ENCODE data around the gene AP1S1. TPM values are rescaled to one million over a fixed set of nuclear protein-coding genes. Genes with fewer than 3 reads are reported as not detected.
"Not testable (repeated sequence)": the region's sequence is repeated elsewhere in the genome, so short reads cannot be mapped to it uniquely, and the experiment has no call there.

The AP1S1 gene
- total RNA-seq, 1 experiment from 2014 or later = 227 TPM

- H3K36me3 ChIP-seq (ENCODE audit: low read depth) = no peaks in the 10 kb centered on the region
- no peak overlapping the region for H3K4me3 ChIP-seq
- POLR2A ChIA-PET (ENCODE audit: unreplicated experiment) = no interaction called here
- BruUV-seq (replicated peaks) = no TSS peak
- CTCF ChIA-PET = interaction anchor here (0.6 kb wide), 1 partner anchor 90 kb away, joined by 3 read pairs; no protein-coding TSS in a partner anchor
- no peak overlapping the region for H2AFZ ChIP-seq
- no peak overlapping the region for H3K4me2 ChIP-seq
- H3K9me3 ChIP-seq (ENCODE audit: insufficient read depth, low read depth) = no peaks in the 10 kb centered on the region
- TF ChIP-seq, protein P1, sequence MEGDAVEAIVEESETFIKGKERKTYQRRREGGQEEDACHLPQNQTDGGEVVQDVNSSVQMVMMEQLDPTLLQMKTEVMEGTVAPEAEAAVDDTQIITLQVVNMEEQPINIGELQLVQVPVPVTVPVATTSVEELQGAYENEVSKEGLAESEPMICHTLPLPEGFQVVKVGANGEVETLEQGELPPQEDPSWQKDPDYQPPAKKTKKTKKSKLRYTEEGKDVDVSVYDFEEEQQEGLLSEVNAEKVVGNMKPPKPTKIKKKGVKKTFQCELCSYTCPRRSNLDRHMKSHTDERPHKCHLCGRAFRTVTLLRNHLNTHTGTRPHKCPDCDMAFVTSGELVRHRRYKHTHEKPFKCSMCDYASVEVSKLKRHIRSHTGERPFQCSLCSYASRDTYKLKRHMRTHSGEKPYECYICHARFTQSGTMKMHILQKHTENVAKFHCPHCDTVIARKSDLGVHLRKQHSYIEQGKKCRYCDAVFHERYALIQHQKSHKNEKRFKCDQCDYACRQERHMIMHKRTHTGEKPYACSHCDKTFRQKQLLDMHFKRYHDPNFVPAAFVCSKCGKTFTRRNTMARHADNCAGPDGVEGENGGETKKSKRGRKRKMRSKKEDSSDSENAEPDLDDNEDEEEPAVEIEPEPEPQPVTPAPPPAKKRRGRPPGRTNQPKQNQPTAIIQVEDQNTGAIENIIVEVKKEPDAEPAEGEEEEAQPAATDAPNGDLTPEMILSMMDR (conservative IDR thresholded peaks at IDR 0.05) = no peak
- no peaks in the 10 kb centered on the region for H3K4me1 ChIP-seq (replicated peaks; ENCODE audit: insufficient read depth)
- H3K9me2 ChIP-seq (ENCODE audit: insufficient read depth) = no peaks in the 10 kb centered on the region
- no peak overlapping the region for H3K27ac ChIP-seq
- no peaks in the 10 kb centered on the region for H3K27me3 ChIP-seq (ENCODE audit: insufficient read depth, low read depth)
- no peaks in the 10 kb centered on the region for H4K20me1 ChIP-seq (ENCODE audit: insufficient read depth)
- DNase-seq = no peak
- no peaks in the 10 kb centered on the region for H3F3A ChIP-seq (ENCODE audit: insufficient read depth, low read depth)
- H3K79me2 ChIP-seq (ENCODE audit: low read depth) = no peaks in the 10 kb centered on the region
- intact Hi-C loops (cut with micrococcal nuclease; ENCODE audit: unreplicated experiment) = no loop called here
Observed at GRCh38 chr7:101201695-101202602, 47.7 kb downstream of the AP1S1 start.

GRCh38 chr7:101202603-101202918 is 48.3 kb downstream of the AP1S1 start:
- no peaks in the 10 kb centered on the region for H3K9me3 ChIP-seq (ENCODE audit: insufficient read depth, low read depth)
- H3K4me2 ChIP-seq = no peak overlapping the region
- no peaks in the 10 kb centered on the region for H3K79me2 ChIP-seq (ENCODE audit: low read depth)
- intact Hi-C loops (cut with micrococcal nuclease; ENCODE audit: unreplicated experiment) = no loop called here
- BruUV-seq (replicated peaks) = no TSS peak
- H3K4me3 ChIP-seq = no peak overlapping the region
- no peaks in the 10 kb centered on the region for H3K9me2 ChIP-seq (ENCODE audit: insufficient read depth)
- DNase-seq = no peak
- no peak overlapping the region for H2AFZ ChIP-seq
- H3K27me3 ChIP-seq (ENCODE audit: insufficient read depth, low read depth) = no peaks in the 10 kb centered on the region
- no peak overlapping the region for H3K27ac ChIP-seq
- no peaks in the 10 kb centered on the region for H3K36me3 ChIP-seq (ENCODE audit: low read depth)
- no peaks in the 10 kb centered on the region for H3F3A ChIP-seq (ENCODE audit: insufficient read depth, low read depth)
- TF ChIP-seq, protein P1 (conservative IDR thresholded peaks at IDR 0.05) = no peak
- TF ChIP-seq EZH2 (IDR thresholded peaks at IDR 0.05; ENCODE audit: low read depth) = no peak
- POLR2A ChIA-PET (ENCODE audit: unreplicated experiment) = no interaction called here
- no peaks in the 10 kb centered on the region for H4K20me1 ChIP-seq (ENCODE audit: insufficient read depth)
- H3K4me1 ChIP-seq (replicated peaks; ENCODE audit: insufficient read depth) = no peaks in the 10 kb centered on the region
- CTCF ChIA-PET = no interaction called here

- CTCF ChIA-PET, DNase-seq: not testable (repeated sequence)
- POLR2A ChIA-PET (ENCODE audit: unreplicated experiment) = interaction anchor here (0.6 to 0.7 kb wide), 2 partner anchors 327 to 1039 kb away, joined by 5 to 13 read pairs; no protein-coding TSS in a partner anchor
Observed at GRCh38 chr7:101203740-101204738, 49.8 kb downstream of the AP1S1 start.

More at GRCh38 chr7:101203740-101204738, 49.8 kb downstream of the AP1S1 start:
- H3K27ac ChIP-seq; H3K9me3 ChIP-seq (ENCODE audit: insufficient read depth, low read depth); H3K36me3 ChIP-seq (ENCODE audit: low read depth); H3K4me3 ChIP-seq; H3K4me1 ChIP-seq (replicated peaks; ENCODE audit: insufficient read depth); H3F3A ChIP-seq (ENCODE audit: insufficient read depth, low read depth); BruUV-seq (replicated peaks); H2AFZ ChIP-seq; H3K9me2 ChIP-seq (ENCODE audit: insufficient read depth); H4K20me1 ChIP-seq (ENCODE audit: insufficient read depth); intact Hi-C loops (cut with micrococcal nuclease; ENCODE audit: unreplicated experiment); H3K4me2 ChIP-seq; H3K79me2 ChIP-seq (ENCODE audit: low read depth); H3K27me3 ChIP-seq (ENCODE audit: insufficient read depth, low read depth): not testable (repeated sequence)
